Type B pancreatic cell (in vitro differentiated cells): ENCODE measurements around the gene ASPHD1. TPM values are rescaled to one million over a fixed set of nuclear protein-coding genes. Genes with fewer than 3 reads are reported as not detected.

ENCODE experiments used
- DNase-seq: peaks from one replicate; pipeline ENCODE4 v3.0.0; 2021; ENCODE audit warnings: mixed read lengths; ENCODE audit not compliant: unreplicated experiment; ENCODE audit errors: extremely low spot score
- H3K27ac Mint-ChIP-seq: 2 replicates; pipeline ENCODE4 v1.8.0; 2021; ENCODE audit warnings: mild to moderate bottlenecking, mixed read lengths
- H3K27me3 Mint-ChIP-seq: 2 replicates; pipeline ENCODE4 v1.8.0; 2021; ENCODE audit warnings: mixed read lengths
- H3K36me3 Mint-ChIP-seq: 2 replicates; pipeline ENCODE4 v1.8.0; 2021; ENCODE audit warnings: mixed read lengths
- H3K4me1 Mint-ChIP-seq: one replicate; pipeline ENCODE4 v1.8.0; 2021; ENCODE audit warnings: mixed read lengths; ENCODE audit not compliant: unreplicated experiment
- H3K4me3 Mint-ChIP-seq: 2 replicates; pipeline ENCODE4 v1.8.0; 2021; ENCODE audit warnings: mild to moderate bottlenecking, mixed read lengths
- H3K9me3 Mint-ChIP-seq: 2 replicates; pipeline ENCODE4 v1.8.0; 2021; ENCODE audit warnings: mixed read lengths
- total RNA-seq: library from RNA; stranded (reverse); gene quantifications from 2 replicates; pipeline ENCODE4 v1.2.1, GENCODE V29; 2021; ENCODE audit warnings: low replicate concordance
- TF ChIP-seq, protein P1 (sequence below): fragments of 200-600 bp; sonication (generic); conservative IDR thresholded peaks from 2 replicates; pipeline ENCODE4 v1.5.0; 2021; ENCODE audit warnings: antibody characterized with exemption, mild to moderate bottlenecking

Gene ASPHD1
- total RNA-seq, 1 donor from 2014 or later = 7.8 TPM

DNA sequence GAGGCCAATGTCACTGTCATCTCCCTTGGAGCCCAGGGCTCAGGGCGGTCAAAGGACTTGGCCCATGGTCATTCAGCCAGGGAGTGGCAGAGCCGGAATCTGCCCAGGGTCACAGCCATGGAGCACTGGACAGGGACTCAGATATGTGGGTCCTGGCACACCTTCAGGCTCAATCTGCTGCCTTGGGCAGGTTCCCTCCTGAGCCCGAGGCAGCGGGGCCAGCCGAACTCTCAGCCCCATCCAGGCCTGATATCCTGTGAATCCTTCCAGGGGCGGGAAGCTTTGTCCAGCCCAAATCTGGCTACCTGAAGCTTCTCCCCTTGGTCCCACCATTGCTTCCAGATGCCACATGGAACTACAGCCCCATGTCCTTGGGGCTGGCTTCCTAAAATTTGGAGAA is 25.1 kb upstream of the ASPHD1 start:
- H3K27me3 Mint-ChIP-seq = peaks cover 48% of the 10 kb centered on the region
- peaks cover 4% of the 10 kb centered on the region for H3K4me1 Mint-ChIP-seq
- no peak overlapping the region for H3K27ac Mint-ChIP-seq
- peaks cover 4% of the 10 kb centered on the region for H3K36me3 Mint-ChIP-seq
- H3K9me3 Mint-ChIP-seq = no peaks in the 10 kb centered on the region
- no peak for DNase-seq
- H3K4me3 Mint-ChIP-seq = no peak overlapping the region
- TF ChIP-seq, protein P1, sequence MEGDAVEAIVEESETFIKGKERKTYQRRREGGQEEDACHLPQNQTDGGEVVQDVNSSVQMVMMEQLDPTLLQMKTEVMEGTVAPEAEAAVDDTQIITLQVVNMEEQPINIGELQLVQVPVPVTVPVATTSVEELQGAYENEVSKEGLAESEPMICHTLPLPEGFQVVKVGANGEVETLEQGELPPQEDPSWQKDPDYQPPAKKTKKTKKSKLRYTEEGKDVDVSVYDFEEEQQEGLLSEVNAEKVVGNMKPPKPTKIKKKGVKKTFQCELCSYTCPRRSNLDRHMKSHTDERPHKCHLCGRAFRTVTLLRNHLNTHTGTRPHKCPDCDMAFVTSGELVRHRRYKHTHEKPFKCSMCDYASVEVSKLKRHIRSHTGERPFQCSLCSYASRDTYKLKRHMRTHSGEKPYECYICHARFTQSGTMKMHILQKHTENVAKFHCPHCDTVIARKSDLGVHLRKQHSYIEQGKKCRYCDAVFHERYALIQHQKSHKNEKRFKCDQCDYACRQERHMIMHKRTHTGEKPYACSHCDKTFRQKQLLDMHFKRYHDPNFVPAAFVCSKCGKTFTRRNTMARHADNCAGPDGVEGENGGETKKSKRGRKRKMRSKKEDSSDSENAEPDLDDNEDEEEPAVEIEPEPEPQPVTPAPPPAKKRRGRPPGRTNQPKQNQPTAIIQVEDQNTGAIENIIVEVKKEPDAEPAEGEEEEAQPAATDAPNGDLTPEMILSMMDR = no peak

DNA sequence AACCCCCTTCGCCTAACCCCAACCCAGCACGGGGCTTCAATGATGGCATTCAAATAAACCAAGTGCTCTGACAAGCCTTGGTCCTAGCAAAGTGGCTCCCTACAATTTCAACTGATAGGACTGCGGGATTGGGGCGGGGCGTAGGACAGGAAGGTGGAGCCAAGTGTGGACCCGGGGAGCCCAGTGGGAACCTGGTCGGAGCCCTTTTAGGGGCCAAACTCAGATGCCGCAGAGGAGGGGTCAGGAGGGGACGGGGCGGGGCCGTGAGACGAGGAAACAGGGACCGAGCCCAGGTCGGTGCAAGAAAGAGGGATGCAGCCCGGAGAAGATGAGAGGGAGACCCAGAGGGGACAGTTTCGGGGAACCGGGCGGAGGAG is 24.1 kb upstream of the ASPHD1 start:
- Mint-ChIP-seq H3K4me3 (peak overlapping the region; percentile 2), H3K36me3 (peaks cover 4% of the 10 kb centered on the region), H3K27me3 (peaks cover 48% of the 10 kb centered on the region), H3K4me1 (peaks cover 4% of the 10 kb centered on the region), H3K27ac (no peak overlapping the region), H3K9me3 (no peaks in the 10 kb centered on the region)
- TF ChIP-seq, protein P1 = no peak
- DNase-seq = no peak

DNA sequence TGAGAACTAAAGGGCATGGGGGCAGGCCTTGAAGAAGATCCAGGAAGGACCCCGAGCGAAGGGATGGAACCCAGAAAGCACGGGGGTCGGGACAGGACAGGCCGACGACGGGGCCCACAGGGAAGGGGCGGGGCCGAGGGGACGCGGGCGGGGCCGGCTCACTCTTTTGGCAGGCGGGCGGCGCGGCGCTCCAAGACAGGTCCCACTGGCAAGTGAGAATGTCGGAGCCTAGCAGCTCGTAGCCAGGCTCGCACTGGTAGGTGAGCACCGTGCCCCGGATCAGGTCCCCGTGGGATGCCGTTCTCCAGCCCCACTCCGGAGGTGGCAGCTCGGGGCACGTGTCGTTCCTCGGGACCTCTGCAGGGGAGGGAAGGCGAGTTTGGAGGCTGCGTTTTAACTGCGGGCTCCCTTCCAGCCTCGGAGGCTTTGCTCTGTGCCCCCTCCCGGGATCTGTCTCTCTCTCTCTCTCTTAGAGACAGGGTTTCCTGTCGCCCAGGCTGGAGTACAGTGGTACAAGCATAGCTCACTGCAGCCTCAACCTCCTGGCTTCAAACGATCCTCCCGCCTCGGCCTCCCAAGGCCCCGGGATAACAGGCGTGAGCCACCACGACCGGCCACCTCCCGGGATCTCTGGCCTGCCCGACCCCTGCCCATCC is 23.6 kb upstream of the ASPHD1 start:
- no peak for DNase-seq

DNA sequence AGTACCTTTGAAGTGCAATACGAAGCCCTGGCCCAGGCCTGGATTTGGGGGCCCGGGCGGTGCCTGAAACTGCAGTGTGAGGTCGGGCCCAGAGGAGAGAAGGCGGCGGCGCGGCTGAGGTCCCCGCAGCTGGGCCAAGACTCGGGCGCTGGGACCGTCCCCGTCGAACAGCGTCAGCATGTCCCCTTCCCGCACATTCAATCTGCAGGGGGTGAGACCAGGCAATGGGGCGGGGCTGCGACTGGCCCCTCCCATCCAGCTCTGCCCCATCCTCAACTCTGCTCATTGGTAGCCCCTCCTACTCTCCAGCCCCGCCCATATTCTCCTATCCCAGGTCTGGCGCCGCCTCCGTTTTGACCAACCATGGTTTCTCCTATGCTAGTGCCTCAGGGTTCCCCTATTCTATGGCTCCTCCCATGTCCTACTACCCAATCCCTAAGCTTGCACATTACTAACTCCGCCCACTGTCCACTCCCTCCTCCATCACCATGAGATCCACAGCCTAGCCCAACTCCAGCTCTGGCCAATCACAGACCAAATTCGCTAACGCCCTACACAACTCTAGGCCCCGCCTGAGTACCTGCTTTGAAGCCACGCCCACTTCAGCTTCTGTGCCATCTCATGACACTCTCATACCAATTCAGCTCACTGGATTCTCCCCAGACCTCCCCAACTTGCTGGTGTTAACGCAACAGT is 22.9 kb upstream of the ASPHD1 start:
- Mint-ChIP-seq H3K36me3 (peaks cover 4% of the 10 kb centered on the region), H3K4me1 (peaks cover 4% of the 10 kb centered on the region), H3K27me3 (peaks cover 48% of the 10 kb centered on the region), H3K4me3 (peak overlapping the region; percentile 22), H3K27ac (no peak overlapping the region), H3K9me3 (no peaks in the 10 kb centered on the region)
- TF ChIP-seq, protein P1 = no peak
- no peak for DNase-seq

More for the DNA sequence above, 23.6 kb upstream of the ASPHD1 start:
- H3K27me3 Mint-ChIP-seq = peaks cover 48% of the 10 kb centered on the region
- H3K27ac Mint-ChIP-seq = no peak overlapping the region
- H3K9me3 Mint-ChIP-seq = no peaks in the 10 kb centered on the region
- TF ChIP-seq, protein P1 = no peak
- H3K4me3 Mint-ChIP-seq = peak overlapping the region; percentile 2
- peaks cover 4% of the 10 kb centered on the region for H3K4me1 Mint-ChIP-seq
- H3K36me3 Mint-ChIP-seq = peaks cover 4% of the 10 kb centered on the region

DNA sequence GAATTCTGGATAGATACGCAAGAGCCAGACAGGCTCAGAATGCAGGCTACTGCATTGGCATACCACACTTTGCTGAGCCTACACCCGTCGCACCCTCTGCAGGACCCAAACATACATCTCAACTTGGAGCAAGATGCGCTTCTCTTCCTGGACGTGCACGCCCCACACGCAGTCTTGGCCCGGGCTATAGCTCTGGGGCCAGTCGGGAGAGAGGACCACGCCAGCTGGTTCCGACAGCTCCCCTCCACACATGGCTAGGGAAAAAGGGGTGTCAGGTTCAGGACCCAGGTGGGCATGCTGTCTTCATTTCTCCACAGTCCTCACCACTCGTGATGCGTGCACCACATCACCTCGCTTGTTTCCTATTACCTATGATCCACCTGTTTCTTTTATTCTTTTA is 22.1 kb upstream of the ASPHD1 start:
- H3K4me3 Mint-ChIP-seq = no peak overlapping the region
- no peak for DNase-seq
- TF ChIP-seq, protein P1 = no peak
- peaks cover 48% of the 10 kb centered on the region for H3K27me3 Mint-ChIP-seq
- H3K9me3 Mint-ChIP-seq = no peaks in the 10 kb centered on the region
- no peak overlapping the region for H3K27ac Mint-ChIP-seq
- H3K4me1 Mint-ChIP-seq = peaks cover 4% of the 10 kb centered on the region
- H3K36me3 Mint-ChIP-seq = peaks cover 4% of the 10 kb centered on the region
